GM12892 (cell line): Measurements from ENCODE around the gene TCEAL7.

ENCODE experiments used
- POLR2A ChIP-seq: IDR thresholded peaks from 2 replicates; pipeline ENCODE4 v1.6.1; 2011; ENCODE audit warnings: low read depth, low read length, control low read depth
- POLR2AphosphoS5 ChIP-seq: IDR thresholded peaks from 2 replicates; pipeline ENCODE4 v1.6.1; 2011; ENCODE audit warnings: low read depth, low read length, control low read depth

DNA sequence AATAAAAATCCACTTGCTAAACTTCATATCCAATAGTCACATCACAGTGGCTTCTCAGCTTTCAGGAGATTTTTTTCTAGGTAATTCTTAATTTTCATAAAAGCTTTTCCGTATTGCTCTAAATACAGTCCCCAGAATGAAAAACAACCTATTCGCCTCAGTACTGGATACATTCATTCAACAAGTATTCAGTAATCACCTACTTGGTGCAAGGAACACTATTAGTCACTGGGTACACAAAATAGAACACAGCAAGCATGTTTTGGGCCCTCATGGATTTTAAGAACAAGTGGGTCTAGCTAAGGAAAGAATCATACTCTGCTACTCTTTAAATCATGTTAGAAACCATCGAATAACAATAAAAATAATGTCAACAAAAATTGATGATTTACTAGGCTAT lies 43.5 kb downstream of the TCEAL7 start:
- TF ChIP-seq POLR2A (no peak), POLR2AphosphoS5 (no peak)
